HepG2 (cell line): ENCODE results near the gene GPR152. TPM values are rescaled to one million over a fixed set of nuclear protein-coding genes. Genes with fewer than 3 reads are reported as not detected.

ENCODE experiments used
- DBP ChIP-seq: sonication (generic); formaldehyde crosslinking; IDR thresholded peaks from 2 replicates; pipeline ENCODE4 v1.4.0; 2020; ENCODE audit warnings: missing genetic modification reagents; ENCODE audit errors: not compliant biosample characterization
- FOXJ3 ChIP-seq: sonication (generic); formaldehyde crosslinking; IDR thresholded peaks from 2 replicates; pipeline ENCODE4 v1.4.0; 2020; ENCODE audit warnings: missing genetic modification reagents, mild to moderate bottlenecking, borderline replicate concordance
- NCOR1 ChIP-seq: fragments of 200-600 bp; sonication (generic); IDR thresholded peaks from 2 replicates; pipeline ENCODE4 v1.7.0; 2017; ENCODE audit warnings: antibody characterized with exemption, low read length, borderline replicate concordance
- SIN3A ChIP-seq: IDR thresholded peaks from 2 replicates; pipeline ENCODE4 v1.6.1; 2011; ENCODE audit warnings: low read depth, mild to moderate bottlenecking, control low read depth, low read length, borderline replicate concordance
- SRSF1 ChIP-seq: fragments of 200-400 bp; formaldehyde crosslinking; optimal IDR thresholded peaks from 2 replicates; pipeline ENCODE3; 2017; ENCODE audit warnings: mild to moderate bottlenecking, low read depth, low read length, moderate library complexity
- ZBED4 ChIP-seq: sonication (generic); formaldehyde crosslinking; IDR thresholded peaks from 2 replicates; pipeline ENCODE4 v1.4.0; 2020; ENCODE audit warnings: missing genetic modification reagents, borderline replicate concordance
- ZFP91 ChIP-seq: sonication (generic); formaldehyde crosslinking; IDR thresholded peaks from 2 replicates; pipeline ENCODE4 v1.9.0; 2022; ENCODE audit warnings: missing genetic modification reagents, mild to moderate bottlenecking, borderline replicate concordance
- ZNF275 ChIP-seq: sonication (generic); formaldehyde crosslinking; IDR thresholded peaks from 2 replicates; pipeline ENCODE4 v1.8.0; 2022; ENCODE audit warnings: missing genetic modification reagents, mild to moderate bottlenecking, inconsistent platforms, borderline replicate concordance
- polyA plus RNA-seq, 8 experiments: library from polyadenylated mRNA; depleted of rRNA in 3 of 8; stranded (reverse) in 7 of 8; unstranded in 1 of 8; fragments of >200 nt; fragmentation: Illumina TruSeq in 4 of 8; extraction: Trizol in 4 of 8; gene quantifications; 2 replicates each; pipeline versions ENCODE4 v1.2.1 to v1.2.3, GENCODE V29; 2011 to 2016; ENCODE audit warnings: low read depth in 4 of 8, missing spikeins in 1 of 8, mixed read lengths in 1 of 8; ENCODE audit not compliant: insufficient read depth in 1 of 8
- total RNA-seq, 5 experiments: library from RNA; depleted of rRNA; stranded (reverse); fragments of >200 nt; fragmentation: Illumina TruSeq; extraction: Trizol; gene quantifications; 2 replicates each; pipeline ENCODE4 v1.2.3, GENCODE V29; 2016; ENCODE audit warnings: low read depth in 1 of 5
- TF ChIP-seq, protein P1 (sequence below): sonication (generic); formaldehyde crosslinking; IDR thresholded peaks from 2 replicates; pipeline ENCODE4 v1.4.0; 2020; ENCODE audit warnings: missing genetic modification reagents
- TF ChIP-seq, protein P2 (sequence below): sonication (generic); formaldehyde crosslinking; IDR thresholded peaks from 2 replicates; pipeline ENCODE4 v1.4.0; 2020; ENCODE audit warnings: missing genetic modification reagents
- TF ChIP-seq, protein P3 (sequence below): sonication (generic); formaldehyde crosslinking; IDR thresholded peaks from 2 replicates; pipeline ENCODE4 v1.5.0; 2020; ENCODE audit warnings: missing genetic modification reagents

The GPR152 gene
- total and polyA plus RNA-seq, 2 of the 13 experiments (the other 11 are each of a cell fraction or from before 2014, with no cell fraction given), result not detected

DNA sequence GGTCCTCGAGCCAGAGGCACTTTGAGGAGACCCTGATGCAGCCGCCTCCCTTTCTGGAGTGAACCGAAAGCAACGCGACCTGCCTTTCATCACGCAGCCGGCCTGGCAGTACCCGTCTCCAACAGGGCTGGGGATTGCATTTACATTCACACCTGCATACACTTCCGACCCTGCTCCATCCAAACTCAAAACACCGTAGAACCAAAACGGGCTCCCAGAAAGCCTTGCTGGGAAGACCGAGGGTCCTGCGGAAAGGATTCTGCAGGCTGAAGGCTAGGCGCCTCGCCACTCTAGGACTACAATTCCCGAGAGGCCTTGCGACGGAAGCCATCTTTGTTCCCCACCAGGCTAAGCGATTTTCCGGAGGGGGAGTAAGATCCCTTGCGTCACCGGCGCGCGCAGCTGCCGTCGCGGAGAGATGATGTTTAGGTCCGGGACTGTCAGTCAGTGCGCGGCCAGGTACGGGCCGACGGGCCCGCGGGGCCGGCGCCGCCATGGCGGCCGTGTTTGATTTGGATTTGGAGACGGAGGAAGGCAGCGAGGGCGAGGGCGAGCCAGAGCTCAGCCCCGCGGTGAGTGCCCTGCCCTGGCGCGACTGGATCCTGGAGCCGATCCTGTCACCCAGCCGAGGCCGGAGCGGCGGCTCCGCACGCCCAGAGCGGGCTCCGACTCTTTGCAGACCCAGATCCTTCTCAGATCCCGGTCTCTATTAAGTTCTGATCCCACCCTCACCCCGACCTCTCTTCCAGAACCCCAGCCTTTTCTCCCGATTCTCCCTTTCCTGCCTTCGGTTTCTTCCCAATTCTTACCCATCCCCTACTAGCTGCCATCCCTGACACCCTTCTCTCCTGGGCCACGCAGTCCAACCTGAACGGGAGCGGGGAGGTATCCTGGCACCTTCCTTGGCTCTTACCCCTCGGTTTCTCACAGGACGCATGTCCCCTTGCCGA lies 24.2 kb downstream of the GPR152 start, which contains the start of gene RPS6KB2 (continued):
- peak; percentile 81; the same call in 1 of the 2 replicates for TF ChIP-seq ZNF275 (CRISPR knock-in tag)
- TF ChIP-seq, protein P1, sequence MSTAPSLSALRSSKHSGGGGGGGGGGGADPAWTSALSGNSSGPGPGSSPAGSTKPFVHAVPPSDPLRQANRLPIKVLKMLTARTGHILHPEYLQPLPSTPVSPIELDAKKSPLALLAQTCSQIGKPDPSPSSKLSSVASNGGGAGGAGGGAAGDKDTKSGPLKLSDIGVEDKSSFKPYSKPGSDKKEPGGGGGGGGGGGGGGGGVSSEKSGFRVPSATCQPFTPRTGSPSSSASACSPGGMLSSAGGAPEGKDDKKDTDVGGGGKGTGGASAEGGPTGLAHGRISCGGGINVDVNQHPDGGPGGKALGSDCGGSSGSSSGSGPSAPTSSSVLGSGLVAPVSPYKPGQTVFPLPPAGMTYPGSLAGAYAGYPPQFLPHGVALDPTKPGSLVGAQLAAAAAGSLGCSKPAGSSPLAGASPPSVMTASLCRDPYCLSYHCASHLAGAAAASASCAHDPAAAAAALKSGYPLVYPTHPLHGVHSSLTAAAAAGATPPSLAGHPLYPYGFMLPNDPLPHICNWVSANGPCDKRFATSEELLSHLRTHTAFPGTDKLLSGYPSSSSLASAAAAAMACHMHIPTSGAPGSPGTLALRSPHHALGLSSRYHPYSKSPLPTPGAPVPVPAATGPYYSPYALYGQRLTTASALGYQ (CRISPR knock-in tag), result peak; percentile 88
- peak; percentile 66 for TF ChIP-seq SRSF1
- TF ChIP-seq ZBED4 (CRISPR knock-in tag), result peak; percentile 83; the same call in 1 of the 2 replicates
- TF ChIP-seq FOXJ3 (CRISPR knock-in tag), result peak; percentile 75; the same call in 1 of the 2 replicates
- peak; percentile 68; the same call in 1 of the 2 replicates for TF ChIP-seq ZFP91 (CRISPR knock-in tag)
- TF ChIP-seq DBP (CRISPR knock-in tag), result peak; percentile 64
- TF ChIP-seq, protein P2, sequence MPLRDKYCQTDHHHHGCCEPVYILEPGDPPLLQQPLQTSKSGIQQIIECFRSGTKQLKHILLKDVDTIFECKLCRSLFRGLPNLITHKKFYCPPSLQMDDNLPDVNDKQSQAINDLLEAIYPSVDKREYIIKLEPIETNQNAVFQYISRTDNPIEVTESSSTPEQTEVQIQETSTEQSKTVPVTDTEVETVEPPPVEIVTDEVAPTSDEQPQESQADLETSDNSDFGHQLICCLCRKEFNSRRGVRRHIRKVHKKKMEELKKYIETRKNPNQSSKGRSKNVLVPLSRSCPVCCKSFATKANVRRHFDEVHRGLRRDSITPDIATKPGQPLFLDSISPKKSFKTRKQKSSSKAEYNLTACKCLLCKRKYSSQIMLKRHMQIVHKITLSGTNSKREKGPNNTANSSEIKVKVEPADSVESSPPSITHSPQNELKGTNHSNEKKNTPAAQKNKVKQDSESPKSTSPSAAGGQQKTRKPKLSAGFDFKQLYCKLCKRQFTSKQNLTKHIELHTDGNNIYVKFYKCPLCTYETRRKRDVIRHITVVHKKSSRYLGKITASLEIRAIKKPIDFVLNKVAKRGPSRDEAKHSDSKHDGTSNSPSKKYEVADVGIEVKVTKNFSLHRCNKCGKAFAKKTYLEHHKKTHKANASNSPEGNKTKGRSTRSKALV (CRISPR knock-in tag), result 0 out of 2 replicates have a peak, but pooled peaks have one; percentile 85
- peak; percentile 90; the same call in 1 of the 2 replicates for TF ChIP-seq SIN3A
- no peak for TF ChIP-seq NCOR1
- TF ChIP-seq, protein P3, sequence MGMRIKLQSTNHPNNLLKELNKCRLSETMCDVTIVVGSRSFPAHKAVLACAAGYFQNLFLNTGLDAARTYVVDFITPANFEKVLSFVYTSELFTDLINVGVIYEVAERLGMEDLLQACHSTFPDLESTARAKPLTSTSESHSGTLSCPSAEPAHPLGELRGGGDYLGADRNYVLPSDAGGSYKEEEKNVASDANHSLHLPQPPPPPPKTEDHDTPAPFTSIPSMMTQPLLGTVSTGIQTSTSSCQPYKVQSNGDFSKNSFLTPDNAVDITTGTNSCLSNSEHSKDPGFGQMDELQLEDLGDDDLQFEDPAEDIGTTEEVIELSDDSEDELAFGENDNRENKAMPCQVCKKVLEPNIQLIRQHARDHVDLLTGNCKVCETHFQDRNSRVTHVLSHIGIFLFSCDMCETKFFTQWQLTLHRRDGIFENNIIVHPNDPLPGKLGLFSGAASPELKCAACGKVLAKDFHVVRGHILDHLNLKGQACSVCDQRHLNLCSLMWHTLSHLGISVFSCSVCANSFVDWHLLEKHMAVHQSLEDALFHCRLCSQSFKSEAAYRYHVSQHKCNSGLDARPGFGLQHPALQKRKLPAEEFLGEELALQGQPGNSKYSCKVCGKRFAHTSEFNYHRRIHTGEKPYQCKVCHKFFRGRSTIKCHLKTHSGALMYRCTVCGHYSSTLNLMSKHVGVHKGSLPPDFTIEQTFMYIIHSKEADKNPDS, result no peak
